Sigmoid colon (tissue), 3 donors: Measurements from ENCODE around the gene PARD3.

Experiments used
- CTCF ChIP-seq, 4 experiments: fragments of 450-650 bp in 3 of 4; fragments of 200-600 bp in 1 of 4; IDR thresholded peaks; one replicate each; pipeline ENCODE4 v1.5.1; 2016 to 2019; ENCODE audit warnings: antibody characterized with exemption in 4 of 4, mild to moderate bottlenecking in 3 of 4, moderate library complexity in 2 of 4
- POLR2A ChIP-seq, 2 donors: fragments of 450-650 bp; IDR thresholded peaks; one replicate each; pipeline ENCODE4 v1.6.1; 2016; ENCODE audit warnings: antibody characterized with exemption in 2 of 2, mild to moderate bottlenecking in 2 of 2, moderate library complexity in 2 of 2

- no peak for TF ChIP-seq CTCF (IDR thresholded peaks at IDR 0.05)
- no peak for TF ChIP-seq POLR2A (IDR thresholded peaks at IDR 0.05)
These were observed 598.6 kb downstream of the PARD3 start for GRCh38 chr10:34216348-34216945.
